Stimulated activated CD4-positive, alpha-beta T cell treated with anti-CD3 and anti-CD28 coated beads, Interleukin-2, amount 100 ng/mL, for 24 hours (primary cell): Measurements from ENCODE around the gene COL4A2.

Experiments
- DNase-seq, 2 donors: peaks; one replicate each; pipeline ENCODE4 v3.0.0-alpha.2; 2020

Gene COL4A2

DNA sequence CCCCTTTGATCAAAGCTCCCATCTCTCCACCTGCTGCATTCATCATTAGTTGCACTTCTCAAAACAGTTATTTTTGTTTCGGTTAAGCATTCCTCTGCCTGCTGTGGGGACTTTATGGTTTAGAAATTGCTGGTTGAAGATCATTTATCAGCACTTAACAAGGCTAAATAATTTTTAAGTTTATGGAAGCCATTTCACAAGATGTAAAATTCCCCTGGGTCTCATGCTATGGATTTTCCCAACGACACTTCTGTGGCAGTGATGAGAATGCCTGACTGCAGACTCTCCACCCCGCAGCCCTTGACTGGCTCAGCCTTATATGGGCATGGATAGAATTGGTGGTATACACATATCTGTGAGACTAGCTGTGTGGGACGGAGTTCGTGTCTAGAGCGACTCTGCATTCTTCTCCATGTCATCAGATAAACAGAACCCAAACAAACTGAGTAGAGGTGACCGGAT is 52.8 kb downstream of the COL4A2 start:
- no peak for DNase-seq

DNA sequence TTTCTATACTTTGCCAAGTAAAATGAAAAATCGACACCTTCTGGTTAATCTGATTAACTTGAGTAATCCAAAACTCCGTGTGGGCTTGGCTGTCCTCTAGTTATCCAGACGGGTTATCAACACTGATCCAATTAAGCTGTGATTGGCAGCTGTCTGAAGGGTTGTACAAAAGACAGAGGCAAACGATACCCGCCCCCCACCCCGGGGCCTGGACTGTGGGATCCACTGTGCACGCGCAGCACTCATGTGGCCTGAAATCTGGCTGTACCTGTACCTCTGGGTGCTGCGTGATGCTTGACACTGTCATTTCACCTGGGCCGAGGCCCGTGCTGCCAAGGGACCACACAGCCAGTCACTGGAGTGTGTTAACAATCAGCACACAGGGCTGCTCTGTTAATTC is 53.5 kb downstream of the COL4A2 start:
- no peak for DNase-seq

GRCh38 chr13:110361365-110361911 is 54.4 kb downstream of the COL4A2 start:
- DNase-seq, result no peak

DNA sequence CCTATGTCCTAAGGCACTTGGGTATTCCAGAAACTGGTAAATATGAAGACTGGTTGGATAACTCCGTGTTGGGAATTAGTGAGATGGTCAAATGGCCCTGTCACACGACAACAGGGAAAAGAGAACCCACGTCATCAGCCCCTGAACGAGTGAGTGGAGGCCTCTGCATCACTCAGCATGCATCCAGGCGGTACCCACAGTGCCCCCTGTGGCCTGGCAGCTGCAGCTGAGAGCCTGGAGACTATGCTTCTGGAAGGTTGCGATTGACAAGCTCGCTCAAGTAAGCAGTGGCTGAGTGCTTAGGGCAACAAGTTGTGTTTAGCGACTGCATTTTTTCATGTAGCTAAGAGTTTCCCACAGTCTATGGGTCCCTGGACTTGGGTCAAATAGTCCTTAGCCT is 55.9 kb downstream of the COL4A2 start:
- DNase-seq, result no peak

DNA sequence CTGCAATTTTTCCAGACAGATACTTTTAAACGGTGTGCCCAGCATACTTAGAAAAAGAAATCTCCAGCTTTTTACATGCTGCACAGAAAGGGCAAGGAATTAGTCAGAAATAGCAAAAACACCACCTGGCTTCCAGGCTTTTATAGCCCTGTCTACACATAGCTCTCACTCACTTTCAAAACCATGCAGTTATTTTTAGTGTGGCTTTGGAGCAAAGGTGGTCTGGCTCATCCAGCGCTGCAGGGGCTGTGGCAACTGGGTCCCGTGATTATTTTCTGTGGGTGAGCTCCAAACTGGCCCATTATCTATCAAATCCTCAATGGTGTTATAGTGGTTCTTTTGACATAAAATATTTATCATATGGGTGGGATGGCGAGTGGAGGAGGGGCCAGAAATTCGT is 57.0 kb downstream of the COL4A2 start:
- no peak for DNase-seq

- no peak for DNase-seq
Observed at GRCh38 chr13:110365876-110366275, 58.8 kb downstream of the COL4A2 start.

GRCh38 chr13:110366733-110367132 is 59.6 kb downstream of the COL4A2 start:
- DNase-seq, result no peak

GRCh38 chr13:110367620-110368019 is 60.5 kb downstream of the COL4A2 start:
- no peak for DNase-seq

DNA sequence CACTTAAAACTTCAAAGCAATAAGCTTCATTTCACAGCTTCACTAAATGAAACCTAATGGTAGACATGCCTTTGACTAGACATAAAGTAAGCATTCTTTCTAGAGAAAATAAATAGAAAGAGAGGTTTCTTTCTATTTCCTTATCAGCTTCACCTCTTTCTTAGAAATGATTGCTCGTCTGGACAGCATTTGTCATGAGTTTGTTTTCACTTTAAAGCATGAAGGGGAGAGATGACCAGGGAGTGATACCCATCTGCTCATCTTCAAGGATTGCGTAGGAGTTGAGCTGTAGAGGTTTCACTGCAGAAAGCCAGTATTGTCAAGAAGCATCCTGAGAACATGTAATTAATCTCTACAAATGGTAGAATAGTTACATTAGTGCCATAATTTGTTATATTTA is 61.3 kb downstream of the COL4A2 start:
- no peak for DNase-seq

- DNase-seq, result no peak
Observed at GRCh38 chr13:110369400-110369799, 62.3 kb downstream of the COL4A2 start.

- no peak for DNase-seq
Observed at GRCh38 chr13:110371550-110372465, 64.7 kb downstream of the COL4A2 start.

GRCh38 chr13:110372676-110373075 is 65.6 kb downstream of the COL4A2 start:
- DNase-seq, result no peak

- DNase-seq, result no peak
Observed at GRCh38 chr13:110373617-110374016, 66.5 kb downstream of the COL4A2 start.

- DNase-seq, result no peak
Observed at GRCh38 chr13:110374431-110375370, 67.6 kb downstream of the COL4A2 start.

- DNase-seq, result no peak
Observed at GRCh38 chr13:110376120-110376519, 69.0 kb downstream of the COL4A2 start.

GRCh38 chr13:110377178-110377825 is 70.2 kb downstream of the COL4A2 start:
- DNase-seq, result no peak

GRCh38 chr13:110377826-110378201 is 70.7 kb downstream of the COL4A2 start:
- DNase-seq, result no peak

GRCh38 chr13:110379358-110379757 is 72.3 kb downstream of the COL4A2 start:
- no peak for DNase-seq

DNA sequence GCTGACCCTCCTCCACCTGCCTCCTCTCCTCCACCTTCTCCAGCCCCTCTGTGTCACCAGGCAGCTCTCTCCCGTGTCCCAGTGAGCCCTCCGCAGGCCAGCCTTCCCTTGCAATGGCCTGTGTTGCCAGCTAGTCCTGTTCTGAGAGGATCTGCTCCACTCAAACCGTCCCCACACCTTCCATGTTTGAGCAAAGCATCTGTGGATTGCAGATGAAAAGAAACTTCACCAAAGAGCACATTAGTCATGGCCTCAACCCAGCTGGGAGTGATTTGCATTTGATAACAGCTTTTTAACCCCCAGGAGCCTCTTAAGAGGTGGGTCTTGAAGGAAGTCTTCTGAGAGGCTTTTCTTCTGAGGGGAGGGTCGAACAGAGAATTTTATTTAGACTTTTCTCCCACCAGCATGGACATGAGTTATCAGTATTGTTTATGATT is 72.8 kb downstream of the COL4A2 start:
- DNase-seq, result no peak

DNA sequence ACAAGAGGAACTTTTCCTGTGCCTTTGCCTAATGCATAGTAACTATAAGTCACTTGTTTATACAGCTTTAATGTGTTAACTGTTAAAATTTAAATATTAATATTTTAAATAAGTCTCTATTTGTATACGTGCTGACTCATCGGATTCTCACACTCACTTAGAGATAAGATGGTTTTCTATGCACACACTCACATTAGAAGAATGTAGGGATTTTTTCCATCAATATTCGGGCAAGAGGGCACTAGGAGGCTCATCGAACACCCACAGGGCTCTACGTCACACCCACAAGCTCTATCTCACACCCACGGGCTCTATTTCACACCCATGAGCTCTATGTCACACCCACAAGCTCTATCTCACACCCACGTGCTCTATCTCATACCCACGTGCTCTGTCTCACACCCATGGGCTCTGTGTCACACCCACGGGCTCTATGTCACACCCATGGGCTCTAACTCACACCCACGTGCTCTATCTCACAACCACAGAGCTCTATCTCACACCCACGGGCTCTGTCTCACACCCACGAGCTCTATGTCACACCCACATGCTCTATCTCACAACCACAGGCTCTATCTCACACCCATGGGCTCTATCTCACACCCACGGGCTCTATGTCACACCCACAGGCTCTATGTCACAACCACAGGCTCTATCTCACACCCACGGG is 73.4 kb downstream of the COL4A2 start:
- no peak for DNase-seq

DNA sequence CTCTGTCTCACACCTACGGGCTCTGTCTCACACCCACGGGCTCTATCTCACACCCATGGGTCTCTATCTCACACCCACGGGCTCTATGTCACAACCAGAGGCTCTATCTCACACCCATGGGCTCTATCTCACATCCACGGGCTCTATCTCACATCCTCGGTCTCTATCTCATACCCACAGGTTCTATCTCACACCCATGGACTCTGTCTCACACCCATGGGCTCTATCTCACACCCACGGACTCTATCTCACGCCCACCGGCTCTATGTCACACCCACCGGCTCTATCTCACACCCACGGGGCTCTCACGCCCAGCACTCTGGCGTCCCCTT is 73.9 kb downstream of the COL4A2 start:
- DNase-seq, result no peak

DNA sequence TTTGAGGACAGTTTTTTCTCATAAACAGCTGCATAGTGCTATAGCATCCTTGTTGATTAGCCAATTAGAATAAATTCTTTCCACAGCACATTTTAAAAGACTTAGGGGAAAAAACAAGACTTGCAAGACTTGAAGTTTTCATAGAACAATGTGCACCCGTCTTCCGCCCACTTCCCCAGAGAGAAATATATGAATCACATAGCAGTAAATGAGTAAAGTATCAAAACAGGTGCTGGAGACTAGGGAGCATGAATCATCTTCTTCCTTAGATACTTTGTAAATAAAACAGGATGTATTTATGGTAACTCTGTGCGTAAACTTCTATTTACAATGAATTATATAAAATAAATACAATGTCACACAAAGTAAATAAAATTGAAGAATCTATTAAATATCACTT is 75.1 kb downstream of the COL4A2 start:
- DNase-seq, result no peak
